Activated naive CD4-positive, alpha-beta T cell treated with anti-CD3 and anti-CD28 coated beads, Interleukin-2, amount 50 U/mL, for 24 hours (primary cell): ENCODE results near the gene NAIF1.
A peak's percentile ranks its signal among the peaks of the same experiment; 100 is the strongest.

Experiments
- H3K27ac Mint-ChIP-seq: one replicate; pipeline ENCODE4 v1.8.0; 2021; ENCODE audit warnings: mild to moderate bottlenecking, mixed read lengths
- H3K27me3 Mint-ChIP-seq: one replicate; pipeline ENCODE4 v1.8.0; 2021; ENCODE audit warnings: mixed read lengths
- H3K36me3 Mint-ChIP-seq: one replicate; pipeline ENCODE4 v1.8.0; 2021; ENCODE audit warnings: mixed read lengths
- H3K4me1 Mint-ChIP-seq: one replicate; pipeline ENCODE4 v1.8.0; 2021; ENCODE audit warnings: mixed read lengths
- H3K4me3 Mint-ChIP-seq: one replicate; pipeline ENCODE4 v1.8.0; 2021; ENCODE audit warnings: mild to moderate bottlenecking, mixed read lengths
- H3K9me3 Mint-ChIP-seq: one replicate; pipeline ENCODE4 v1.8.0; 2021; ENCODE audit warnings: mixed read lengths

Gene NAIF1

DNA sequence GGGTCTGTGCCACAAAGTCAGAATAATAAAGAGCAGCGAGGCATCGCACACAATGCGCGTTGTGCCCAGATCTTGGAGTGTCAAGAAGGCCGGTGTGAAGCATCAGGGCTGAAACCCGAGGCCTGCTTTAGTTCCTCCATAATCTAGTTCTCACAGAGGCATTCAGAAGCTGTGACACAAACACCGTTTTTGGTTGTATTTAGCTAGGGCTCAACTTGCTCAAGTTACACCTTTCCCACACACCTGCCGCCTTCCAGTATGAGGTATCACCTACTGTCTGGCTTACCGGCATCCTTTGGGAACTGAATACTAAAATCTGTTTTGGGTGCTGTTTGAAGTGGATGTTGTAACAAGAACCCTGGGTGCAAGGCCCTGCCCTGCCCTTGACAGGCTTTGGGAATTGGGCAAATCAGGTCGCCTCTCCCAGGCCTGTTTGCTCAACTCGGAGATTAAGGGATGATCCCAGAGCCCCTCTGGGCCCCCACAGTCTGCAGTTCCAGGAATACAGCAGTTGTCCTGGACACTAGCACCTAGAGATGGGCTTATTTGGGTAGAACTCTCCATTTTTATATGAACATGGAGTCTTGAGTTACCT is 27.9 kb upstream of the NAIF1 start:
- Mint-ChIP-seq H3K36me3 (no peaks in the 10 kb centered on the region), H3K27ac (peak overlapping the region; percentile 99), H3K4me3 (peak overlapping the region; percentile 86), H3K9me3 (no peaks in the 10 kb centered on the region), H3K27me3 (no peaks in the 10 kb centered on the region), H3K4me1 (peaks cover 79% of the 10 kb centered on the region)

- peak overlapping the region; percentile 86 for H3K4me3 Mint-ChIP-seq
- H3K4me1 Mint-ChIP-seq: peaks cover 79% of the 10 kb centered on the region
- no peaks in the 10 kb centered on the region for H3K9me3 Mint-ChIP-seq
- H3K36me3 Mint-ChIP-seq: no peaks in the 10 kb centered on the region
- peak overlapping the region; percentile 99 for H3K27ac Mint-ChIP-seq
- no peaks in the 10 kb centered on the region for H3K27me3 Mint-ChIP-seq
Observed at GRCh38 chr9:128094166-128094949, 27.2 kb upstream of the NAIF1 start.

- Mint-ChIP-seq H3K27me3 (no peaks in the 10 kb centered on the region), H3K4me3 (peak overlapping the region; percentile 47), H3K27ac (peak overlapping the region; percentile 83), H3K9me3 (no peaks in the 10 kb centered on the region), H3K36me3 (no peaks in the 10 kb centered on the region), H3K4me1 (peaks cover 74% of the 10 kb centered on the region)
Observed at GRCh38 chr9:128093011-128093410, 25.9 kb upstream of the NAIF1 start.

DNA sequence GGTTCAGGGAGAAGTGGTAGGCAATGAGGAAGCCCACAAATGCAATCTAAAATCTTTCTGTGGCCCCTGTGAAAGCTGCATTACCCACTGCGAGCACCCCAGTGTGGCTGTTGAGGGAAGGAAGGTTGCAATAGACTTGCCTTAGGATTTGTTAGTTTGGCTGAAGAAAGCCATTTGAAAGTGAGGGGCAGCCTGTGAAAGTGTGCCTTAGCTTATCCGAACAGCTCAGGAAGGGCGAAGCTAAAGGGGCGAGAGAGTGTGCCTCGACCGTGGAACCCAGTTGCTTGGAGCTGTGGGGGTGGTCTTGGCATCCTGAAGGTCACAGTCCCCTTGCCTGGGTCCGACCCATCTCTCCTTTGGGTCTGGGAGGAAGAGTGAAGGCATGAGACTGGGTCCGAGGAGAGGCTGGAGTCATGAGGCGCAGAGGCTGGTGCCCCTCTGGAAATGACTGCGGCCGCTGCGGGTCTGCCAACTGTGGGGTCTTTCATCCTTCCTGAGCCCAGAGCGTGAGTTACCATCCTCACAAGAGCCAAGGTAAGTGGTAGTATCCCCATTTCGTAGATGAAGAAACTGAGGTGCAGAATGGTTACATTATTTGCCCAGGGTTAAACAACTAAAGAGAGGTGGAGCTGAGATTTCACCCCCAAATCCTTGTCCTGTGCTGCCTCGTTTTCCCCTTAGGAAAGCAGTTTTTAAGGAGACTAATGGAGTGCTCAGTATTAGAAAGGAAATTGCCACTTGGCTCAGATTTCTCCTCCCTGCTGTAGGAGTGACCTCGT is 25.3 kb upstream of the NAIF1 start:
- peak overlapping the region; percentile 47 for H3K4me3 Mint-ChIP-seq
- no peaks in the 10 kb centered on the region for H3K36me3 Mint-ChIP-seq
- H3K27me3 Mint-ChIP-seq: no peaks in the 10 kb centered on the region
- peak overlapping the region; percentile 83 for H3K27ac Mint-ChIP-seq
- no peaks in the 10 kb centered on the region for H3K9me3 Mint-ChIP-seq
- H3K4me1 Mint-ChIP-seq: peaks cover 78% of the 10 kb centered on the region

GRCh38 chr9:128091571-128091970 is 24.5 kb upstream of the NAIF1 start:
- Mint-ChIP-seq H3K27ac (peak overlapping the region; percentile 77), H3K4me3 (peak overlapping the region; percentile 38), H3K27me3 (no peaks in the 10 kb centered on the region), H3K4me1 (peaks cover 72% of the 10 kb centered on the region), H3K9me3 (no peaks in the 10 kb centered on the region), H3K36me3 (no peaks in the 10 kb centered on the region)

DNA sequence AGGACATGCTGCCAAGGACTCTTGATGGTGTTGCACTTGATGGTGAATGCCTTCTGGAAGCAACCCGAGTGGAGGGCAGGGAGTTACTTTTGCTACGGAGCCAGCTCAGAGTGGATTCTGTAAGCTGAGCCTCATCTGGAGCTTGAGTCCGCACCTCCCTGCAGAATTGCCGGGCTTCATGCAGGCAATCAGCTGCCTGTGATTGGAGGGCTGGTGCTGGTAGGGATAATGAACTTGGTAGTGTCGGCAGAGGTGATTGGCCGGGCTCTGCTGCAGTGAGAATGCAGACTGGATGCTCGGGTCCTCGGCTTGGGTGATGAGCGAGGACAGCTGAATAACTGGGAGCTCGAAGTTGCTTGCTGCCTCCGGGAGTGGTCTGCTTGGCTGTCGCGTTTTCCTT is 24.0 kb upstream of the NAIF1 start:
- H3K27ac Mint-ChIP-seq: no peak overlapping the region
- peaks cover 70% of the 10 kb centered on the region for H3K4me1 Mint-ChIP-seq
- H3K4me3 Mint-ChIP-seq: no peak overlapping the region
- no peaks in the 10 kb centered on the region for H3K27me3 Mint-ChIP-seq
- no peaks in the 10 kb centered on the region for H3K36me3 Mint-ChIP-seq
- no peaks in the 10 kb centered on the region for H3K9me3 Mint-ChIP-seq

GRCh38 chr9:128089299-128089698 is 22.2 kb upstream of the NAIF1 start:
- H3K4me3 Mint-ChIP-seq: no peak overlapping the region
- H3K36me3 Mint-ChIP-seq: peaks cover 3% of the 10 kb centered on the region
- no peaks in the 10 kb centered on the region for H3K27me3 Mint-ChIP-seq
- H3K9me3 Mint-ChIP-seq: no peaks in the 10 kb centered on the region
- H3K27ac Mint-ChIP-seq: no peak overlapping the region
- H3K4me1 Mint-ChIP-seq: peaks cover 70% of the 10 kb centered on the region

DNA sequence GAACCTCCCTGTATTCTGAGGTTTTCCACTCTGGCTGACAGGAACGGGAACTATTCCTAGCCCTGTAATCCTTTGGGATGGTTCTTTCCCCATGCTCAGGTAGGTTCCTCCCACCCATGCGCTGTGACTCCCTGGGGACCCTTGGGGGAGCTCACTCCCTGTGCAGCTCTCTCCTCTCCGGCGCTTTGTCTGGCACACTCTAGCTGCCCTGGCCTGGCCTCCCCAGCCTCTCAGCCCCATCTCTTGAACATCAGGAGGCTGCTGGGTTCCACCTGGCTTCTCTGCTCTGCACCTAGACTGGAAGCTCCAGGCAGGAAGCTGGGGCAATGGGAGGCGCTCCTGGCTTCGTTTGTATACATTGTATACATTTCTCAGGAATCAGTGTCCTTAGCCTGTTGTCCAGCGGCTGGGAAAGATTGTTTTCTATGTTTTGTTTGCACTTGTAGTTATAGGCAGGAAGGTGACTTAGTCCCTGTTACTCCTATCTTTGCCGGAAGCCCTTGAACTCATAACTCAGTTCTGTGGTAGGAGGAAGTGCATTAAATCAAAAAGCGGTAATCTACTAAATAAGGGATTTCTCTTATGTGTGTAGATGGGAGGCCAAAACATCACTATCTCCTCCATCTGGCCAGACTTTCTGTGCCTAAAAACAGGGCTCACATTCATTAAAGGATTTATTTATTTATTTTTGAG is 21.3 kb upstream of the NAIF1 start:
- H3K9me3 Mint-ChIP-seq: no peaks in the 10 kb centered on the region
- peaks cover 71% of the 10 kb centered on the region for H3K4me1 Mint-ChIP-seq
- H3K27ac Mint-ChIP-seq: peak overlapping the region; percentile 38
- H3K36me3 Mint-ChIP-seq: peaks cover 3% of the 10 kb centered on the region
- peak overlapping the region; percentile 3 for H3K4me3 Mint-ChIP-seq
- no peaks in the 10 kb centered on the region for H3K27me3 Mint-ChIP-seq

DNA sequence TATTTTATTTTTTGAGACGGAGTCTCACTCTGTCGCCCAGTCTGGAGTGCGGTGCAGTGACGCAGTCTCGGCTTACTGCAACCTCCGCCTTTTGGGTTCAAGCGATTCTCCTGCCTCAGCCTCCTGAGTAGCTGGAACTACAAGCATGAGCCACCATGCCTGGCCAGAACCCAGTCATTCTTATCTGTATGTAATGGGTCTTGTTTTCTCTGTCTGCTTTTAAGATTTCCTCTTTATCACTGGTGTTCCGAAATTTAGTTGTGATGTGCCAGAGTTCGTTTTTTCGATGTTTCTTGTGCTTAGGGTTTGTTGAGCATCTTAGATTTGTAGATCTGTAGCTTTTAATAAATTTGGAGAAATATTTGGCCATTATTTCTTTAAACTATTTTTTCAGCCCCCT is 20.1 kb upstream of the NAIF1 start:
- Mint-ChIP-seq H3K4me1 (peaks cover 60% of the 10 kb centered on the region), H3K4me3 (no peak overlapping the region), H3K27ac (peak overlapping the region; percentile 87), H3K27me3 (no peaks in the 10 kb centered on the region), H3K36me3 (peaks cover 3% of the 10 kb centered on the region), H3K9me3 (no peaks in the 10 kb centered on the region)

- H3K4me1 Mint-ChIP-seq: peaks cover 58% of the 10 kb centered on the region
- no peaks in the 10 kb centered on the region for H3K9me3 Mint-ChIP-seq
- no peak overlapping the region for H3K4me3 Mint-ChIP-seq
- H3K27ac Mint-ChIP-seq: peak overlapping the region; percentile 12
- H3K27me3 Mint-ChIP-seq: no peaks in the 10 kb centered on the region
- peaks cover 3% of the 10 kb centered on the region for H3K36me3 Mint-ChIP-seq
Observed at GRCh38 chr9:128085943-128086342, 18.8 kb upstream of the NAIF1 start.

DNA sequence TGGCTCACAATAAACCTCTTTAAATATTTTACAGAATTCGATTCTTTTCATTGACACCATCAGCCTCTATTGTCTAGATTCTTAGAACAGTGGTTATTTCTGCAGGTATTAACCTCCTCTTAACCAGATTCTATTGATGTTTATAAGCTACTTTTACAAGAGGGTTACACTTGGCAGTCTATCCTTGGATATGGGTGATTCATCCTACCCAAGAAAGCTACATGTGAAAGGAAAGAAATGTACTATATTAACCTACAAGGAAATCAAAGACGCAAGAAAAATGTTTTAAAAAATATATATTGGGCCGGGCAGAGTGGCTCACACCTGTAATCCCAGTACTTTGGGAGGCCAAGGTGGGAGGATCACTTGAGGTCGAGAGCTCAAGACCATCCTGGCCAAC is 17.6 kb upstream of the NAIF1 start:
- peaks cover 3% of the 10 kb centered on the region for H3K36me3 Mint-ChIP-seq
- H3K9me3 Mint-ChIP-seq: no peaks in the 10 kb centered on the region
- no peak overlapping the region for H3K4me3 Mint-ChIP-seq
- H3K27me3 Mint-ChIP-seq: no peaks in the 10 kb centered on the region
- H3K4me1 Mint-ChIP-seq: peaks cover 55% of the 10 kb centered on the region
- H3K27ac Mint-ChIP-seq: no peak overlapping the region

GRCh38 chr9:128082151-128082550 is 15.0 kb upstream of the NAIF1 start:
- Mint-ChIP-seq H3K9me3 (no peaks in the 10 kb centered on the region), H3K4me1 (peaks cover 55% of the 10 kb centered on the region), H3K27ac (no peak overlapping the region), H3K36me3 (peaks cover 5% of the 10 kb centered on the region), H3K4me3 (no peak overlapping the region), H3K27me3 (no peaks in the 10 kb centered on the region)

DNA sequence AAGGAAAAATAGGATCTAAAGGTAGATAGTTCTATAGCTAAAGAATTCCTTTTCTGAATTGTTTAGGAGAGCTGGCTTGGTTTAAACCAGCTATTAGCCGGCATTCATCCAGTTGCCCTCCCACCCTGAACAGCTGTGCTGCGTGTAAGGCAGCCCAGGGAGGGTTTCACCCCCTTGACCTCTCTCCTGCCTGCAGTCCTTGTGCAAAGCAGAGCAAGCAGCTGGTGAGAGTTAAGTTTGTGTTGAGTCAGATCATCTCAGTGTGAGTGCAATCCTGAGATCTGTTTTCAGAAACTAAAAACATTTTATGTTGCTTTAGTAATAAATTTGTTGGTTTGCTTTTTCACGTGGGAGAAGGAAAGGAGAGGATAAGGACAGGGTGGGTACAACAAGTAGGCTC is 13.9 kb upstream of the NAIF1 start:
- H3K9me3 Mint-ChIP-seq: no peaks in the 10 kb centered on the region
- H3K36me3 Mint-ChIP-seq: peaks cover 5% of the 10 kb centered on the region
- H3K4me1 Mint-ChIP-seq: peaks cover 54% of the 10 kb centered on the region
- no peaks in the 10 kb centered on the region for H3K27me3 Mint-ChIP-seq
- H3K27ac Mint-ChIP-seq: peak overlapping the region; percentile 87
- no peak overlapping the region for H3K4me3 Mint-ChIP-seq

DNA sequence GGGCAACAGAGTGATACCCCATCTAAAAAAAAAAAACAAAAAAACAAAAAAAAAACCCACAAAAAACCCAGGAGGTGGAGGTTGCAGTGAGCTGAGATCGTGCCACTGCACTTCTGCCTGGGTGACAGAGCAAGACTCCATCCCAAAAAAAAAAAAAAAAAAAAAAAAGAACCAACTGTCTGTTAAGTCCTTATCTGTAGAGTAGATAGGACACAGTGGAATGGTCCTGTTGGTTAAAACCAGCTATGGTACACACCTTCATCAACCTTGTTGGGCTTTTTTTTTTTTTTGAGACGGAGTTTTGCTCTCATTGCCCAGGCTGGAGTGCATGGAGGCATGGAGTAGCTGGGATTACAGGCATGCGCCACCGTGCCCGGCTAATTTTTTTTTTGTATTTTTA is 13.1 kb upstream of the NAIF1 start:
- Mint-ChIP-seq H3K27ac (no peak overlapping the region), H3K4me3 (no peak overlapping the region), H3K36me3 (peaks cover 2% of the 10 kb centered on the region), H3K9me3 (no peaks in the 10 kb centered on the region), H3K4me1 (peaks cover 49% of the 10 kb centered on the region), H3K27me3 (no peaks in the 10 kb centered on the region)

DNA sequence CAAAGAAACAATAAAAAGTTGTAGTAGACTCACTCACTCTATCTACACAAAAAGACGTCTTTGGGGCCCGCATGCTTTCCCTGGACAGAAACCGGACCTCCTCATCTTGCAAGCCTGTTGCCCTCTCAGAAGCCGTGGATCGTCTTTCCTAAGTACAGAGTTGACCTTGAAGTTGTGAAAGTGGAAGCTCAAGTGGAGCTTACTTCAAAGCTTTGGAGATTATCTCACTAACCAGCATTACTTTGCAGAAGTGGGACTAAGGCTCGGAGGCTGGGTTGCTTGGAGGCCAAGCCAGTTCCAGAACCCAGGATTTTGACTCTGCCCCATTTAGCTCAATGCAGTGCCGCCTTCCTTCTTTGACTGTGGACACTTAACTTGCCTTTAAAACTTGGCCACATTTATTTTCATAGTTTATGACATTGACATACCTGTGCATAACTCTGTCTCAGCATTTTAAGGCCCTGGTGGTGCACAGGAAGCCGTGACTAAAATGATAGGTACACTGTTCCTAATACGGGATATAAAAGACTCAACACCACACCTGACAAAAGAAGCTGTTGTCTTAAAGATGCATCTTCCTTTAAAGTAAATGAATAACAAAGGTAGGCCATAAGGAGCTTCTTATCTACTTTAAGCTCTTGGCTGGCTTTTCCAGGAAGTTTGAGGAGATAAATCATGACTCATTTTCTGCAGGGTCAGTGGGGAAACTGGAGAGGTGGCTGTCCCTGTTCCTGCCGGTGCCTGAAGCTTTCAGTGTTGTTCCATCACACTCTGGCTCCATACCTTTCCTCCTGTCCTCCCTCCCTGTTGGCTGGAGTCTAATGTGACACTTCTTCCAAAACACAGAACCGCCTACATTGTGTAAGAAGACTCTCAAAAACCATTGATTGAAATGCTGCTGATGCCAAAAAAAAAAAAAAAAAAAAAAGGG is 11.6 kb upstream of the NAIF1 start:
- Mint-ChIP-seq H3K4me1 (peaks cover 45% of the 10 kb centered on the region), H3K4me3 (no peak overlapping the region), H3K27ac (peak overlapping the region; percentile 59), H3K9me3 (no peaks in the 10 kb centered on the region), H3K27me3 (no peaks in the 10 kb centered on the region), H3K36me3 (peaks cover 2% of the 10 kb centered on the region)
